DOHH2 (cell line): ENCODE results near the gene MGAT4C.

Source experiments
- H3F3A ChIP-seq: fragments of 200-600 bp; sonication (generic), shearing (Covaris generic); 2 replicates; pipeline ENCODE4 v1.6.0; 2016; ENCODE audit warnings: antibody characterized with exemption, mild to moderate bottlenecking; ENCODE audit not compliant: control insufficient read depth, insufficient read depth
- H3K27ac ChIP-seq: fragments of 200-600 bp; sonication (generic); 2 replicates; pipeline ENCODE4 v1.5.1; 2014; ENCODE audit warnings: low read depth, mild to moderate bottlenecking, low read length, moderate library complexity
- H3K27me3 ChIP-seq: fragments of 200-600 bp; sonication (generic); 2 replicates; pipeline ENCODE4 v1.6.1; 2014; ENCODE audit warnings: mild to moderate bottlenecking, low read length, mixed read lengths; ENCODE audit not compliant: control insufficient read depth
- H3K36me3 ChIP-seq: fragments of 200-600 bp; sonication (generic); 2 replicates; pipeline ENCODE4 v1.6.1; 2014; ENCODE audit warnings: mild to moderate bottlenecking, low read length, moderate library complexity, mixed read lengths; ENCODE audit not compliant: control insufficient read depth
- H3K4me1 ChIP-seq: fragments of 200-600 bp; sonication (generic); 2 replicates; pipeline ENCODE4 v1.6.1; 2014; ENCODE audit warnings: mild to moderate bottlenecking, low read length, mixed read lengths; ENCODE audit not compliant: control insufficient read depth
- H3K4me2 ChIP-seq: fragments of 200-600 bp; sonication (generic); 2 replicates; pipeline ENCODE4 v1.6.0; 2014; ENCODE audit warnings: mild to moderate bottlenecking, low read length, moderate library complexity
- H3K4me3 ChIP-seq: fragments of 200-600 bp; sonication (generic); 2 replicates; pipeline ENCODE4 v1.5.1; 2014; ENCODE audit warnings: mild to moderate bottlenecking, low read length, mixed read lengths
- H3K79me2 ChIP-seq: fragments of 200-600 bp; sonication (generic); 2 replicates; pipeline ENCODE4 v1.6.1; 2014; ENCODE audit warnings: mild to moderate bottlenecking, low read length, mixed read lengths; ENCODE audit not compliant: control insufficient read depth
- H3K9me2 ChIP-seq: fragments of 200-600 bp; sonication (generic); replicated peaks from 2 replicates; pipeline ENCODE4 v1.6.1; 2014; ENCODE audit warnings: mild to moderate bottlenecking, low read length, mixed read lengths; ENCODE audit not compliant: control insufficient read depth
- H3K9me3 ChIP-seq: fragments of 200-600 bp; sonication (generic); 2 replicates; pipeline ENCODE4 v1.6.1; 2014; ENCODE audit warnings: antibody characterized with exemption, low read length, mixed read lengths; ENCODE audit not compliant: control insufficient read depth, insufficient read depth
- H4K20me1 ChIP-seq: fragments of 200-600 bp; sonication (generic); 2 replicates; pipeline ENCODE4 v1.6.0; 2014; ENCODE audit warnings: low read depth, mild to moderate bottlenecking, antibody characterized with exemption, low read length, moderate library complexity; ENCODE audit not compliant: control insufficient read depth, insufficient read depth
- EZH2phosphoT487 ChIP-seq: fragments of 200-600 bp; sonication (generic); IDR thresholded peaks from 2 replicates; pipeline ENCODE4 v1.6.1; 2017; ENCODE audit warnings: borderline replicate concordance, mild to moderate bottlenecking, antibody characterized with exemption, low read length, moderate library complexity, mixed read lengths
- TF ChIP-seq, protein P1 (sequence below): fragments of 200-600 bp; sonication (generic); IDR thresholded peaks from one replicate; pipeline ENCODE4 v1.5.1; 2014; ENCODE audit warnings: antibody characterized with exemption, mild to moderate bottlenecking, low read depth, low read length; ENCODE audit not compliant: poor library complexity, severe bottlenecking

Gene MGAT4C

DNA sequence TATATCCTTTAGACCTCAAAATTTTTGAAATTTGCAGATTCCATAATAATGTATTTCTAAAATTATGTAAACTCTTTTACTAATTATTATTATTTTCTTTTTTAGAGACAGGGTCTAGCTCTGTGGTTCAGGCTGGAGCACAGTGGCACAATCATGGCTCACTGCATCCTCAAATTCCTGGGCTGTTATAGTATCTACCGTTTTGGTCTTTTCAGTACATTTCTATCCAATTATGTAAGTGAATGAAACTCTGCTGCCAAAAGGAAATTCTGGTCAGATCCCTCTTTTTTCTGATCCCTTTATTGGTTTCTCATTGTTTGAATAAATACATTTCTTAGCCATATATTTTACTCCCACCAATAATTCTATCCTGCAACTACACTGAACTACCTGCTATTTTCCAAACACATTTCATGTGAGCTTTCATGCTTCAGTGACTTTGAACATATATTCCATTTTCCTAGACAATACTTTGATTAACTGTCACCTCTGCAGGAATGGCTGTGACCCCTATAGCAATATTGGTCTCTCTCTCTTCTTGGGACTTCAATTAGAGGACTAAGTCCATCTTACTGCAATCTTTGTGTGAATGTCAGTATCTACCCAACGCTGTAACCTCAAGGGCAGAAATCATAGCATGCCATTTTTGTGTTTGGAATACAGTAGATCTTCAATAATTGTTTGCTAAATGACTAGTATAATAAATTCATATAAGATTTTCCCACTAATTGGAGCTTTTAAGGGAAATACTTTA, 198.9 kb downstream of the MGAT4C start:
- H3K9me2 ChIP-seq = no peaks in the 10 kb centered on the region
- no peak for TF ChIP-seq EZH2phosphoT487
- TF ChIP-seq, protein P1, sequence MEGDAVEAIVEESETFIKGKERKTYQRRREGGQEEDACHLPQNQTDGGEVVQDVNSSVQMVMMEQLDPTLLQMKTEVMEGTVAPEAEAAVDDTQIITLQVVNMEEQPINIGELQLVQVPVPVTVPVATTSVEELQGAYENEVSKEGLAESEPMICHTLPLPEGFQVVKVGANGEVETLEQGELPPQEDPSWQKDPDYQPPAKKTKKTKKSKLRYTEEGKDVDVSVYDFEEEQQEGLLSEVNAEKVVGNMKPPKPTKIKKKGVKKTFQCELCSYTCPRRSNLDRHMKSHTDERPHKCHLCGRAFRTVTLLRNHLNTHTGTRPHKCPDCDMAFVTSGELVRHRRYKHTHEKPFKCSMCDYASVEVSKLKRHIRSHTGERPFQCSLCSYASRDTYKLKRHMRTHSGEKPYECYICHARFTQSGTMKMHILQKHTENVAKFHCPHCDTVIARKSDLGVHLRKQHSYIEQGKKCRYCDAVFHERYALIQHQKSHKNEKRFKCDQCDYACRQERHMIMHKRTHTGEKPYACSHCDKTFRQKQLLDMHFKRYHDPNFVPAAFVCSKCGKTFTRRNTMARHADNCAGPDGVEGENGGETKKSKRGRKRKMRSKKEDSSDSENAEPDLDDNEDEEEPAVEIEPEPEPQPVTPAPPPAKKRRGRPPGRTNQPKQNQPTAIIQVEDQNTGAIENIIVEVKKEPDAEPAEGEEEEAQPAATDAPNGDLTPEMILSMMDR = no peak
- H3K4me3 ChIP-seq = no peak overlapping the region
- no peaks in the 10 kb centered on the region for H4K20me1 ChIP-seq
- H3K36me3 ChIP-seq = no peaks in the 10 kb centered on the region
- no peak overlapping the region for H3K4me2 ChIP-seq
- H3K9me3 ChIP-seq = no peaks in the 10 kb centered on the region
- H3K4me1 ChIP-seq = no peaks in the 10 kb centered on the region
- H3K79me2 ChIP-seq = no peaks in the 10 kb centered on the region
- no peaks in the 10 kb centered on the region for H3K27me3 ChIP-seq
- no peaks in the 10 kb centered on the region for H3F3A ChIP-seq
- H3K27ac ChIP-seq = no peak overlapping the region

DNA sequence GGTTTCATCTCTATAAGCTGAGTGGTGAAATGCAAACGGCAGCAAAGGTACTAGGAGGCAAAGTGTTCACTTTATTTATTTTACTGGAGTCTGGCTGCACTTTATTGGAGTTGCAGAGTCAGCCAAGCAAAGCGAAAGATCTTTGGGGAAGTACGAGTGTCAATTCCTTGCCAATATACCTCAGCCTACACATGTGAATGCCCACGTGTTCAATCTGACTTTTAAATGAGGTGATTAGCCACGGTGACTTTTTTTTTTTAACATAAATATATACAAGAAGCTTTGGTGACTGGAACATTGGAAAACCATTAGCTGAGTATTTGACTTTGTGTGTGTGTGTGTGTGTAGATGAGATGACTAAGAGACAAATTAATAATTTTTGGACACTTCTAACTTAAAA, 203.3 kb downstream of the MGAT4C start:
- Histone ChIP-seq H3K27ac (no peak overlapping the region), H3K36me3 (no peaks in the 10 kb centered on the region), H3K9me2 (no peaks in the 10 kb centered on the region), H3K4me3 (no peak overlapping the region), H3K27me3 (no peaks in the 10 kb centered on the region), H3K4me2 (no peak overlapping the region), H3K9me3 (no peaks in the 10 kb centered on the region), H3F3A (no peaks in the 10 kb centered on the region), H3K4me1 (no peaks in the 10 kb centered on the region), H4K20me1 (no peaks in the 10 kb centered on the region), H3K79me2 (no peaks in the 10 kb centered on the region)
- TF ChIP-seq, protein P1 = no peak
- TF ChIP-seq EZH2phosphoT487 = no peak

DNA sequence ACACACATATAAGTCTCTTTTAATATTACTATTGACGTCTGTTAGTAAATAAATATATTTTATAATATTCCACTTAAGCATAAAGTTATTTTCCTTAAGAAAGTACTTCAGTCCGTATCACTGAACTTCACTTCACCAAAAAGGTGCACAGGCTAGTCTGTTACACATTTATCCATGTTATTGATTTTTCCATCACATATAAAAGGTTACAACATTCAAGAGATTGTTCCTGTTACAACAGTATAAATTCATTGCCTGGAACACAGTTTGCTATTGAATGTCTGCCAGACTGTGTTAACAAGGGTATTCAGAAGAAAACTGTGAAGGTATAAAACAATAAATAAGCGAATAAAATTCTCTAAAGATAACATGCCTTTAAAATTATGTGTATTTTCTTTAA, 206.2 kb downstream of the MGAT4C start:
- Histone ChIP-seq H3K9me2 (no peaks in the 10 kb centered on the region), H4K20me1 (no peaks in the 10 kb centered on the region), H3K4me1 (no peaks in the 10 kb centered on the region), H3K9me3 (no peaks in the 10 kb centered on the region), H3K79me2 (no peaks in the 10 kb centered on the region), H3K4me2 (no peak overlapping the region), H3F3A (no peaks in the 10 kb centered on the region), H3K27me3 (no peaks in the 10 kb centered on the region), H3K4me3 (no peak overlapping the region), H3K36me3 (no peaks in the 10 kb centered on the region), H3K27ac (no peak overlapping the region)
- TF ChIP-seq EZH2phosphoT487 = no peak
- TF ChIP-seq, protein P1 = no peak
